Hepatocyte (in vitro differentiated cells): ENCODE measurements around the gene SAMD3.
"Not testable (repeated sequence)": the region's sequence is repeated elsewhere in the genome, so short reads cannot be mapped to it uniquely, and the experiment has no call there.

Experiments
- CTCF ChIP-seq: fragments of 200-600 bp; sonication (generic); IDR thresholded peaks from 2 replicates; pipeline ENCODE4 v1.5.1; 2016; ENCODE audit warnings: antibody characterized with exemption, mild to moderate bottlenecking; ENCODE audit not compliant: poor library complexity
- EZH2 ChIP-seq: fragments of 200-600 bp; sonication (generic); IDR thresholded peaks from 2 replicates; pipeline ENCODE4 v1.6.1; 2016; ENCODE audit warnings: antibody characterized with exemption, mild to moderate bottlenecking, borderline replicate concordance

- not testable (repeated sequence) for TF ChIP-seq CTCF, EZH2
These were observed 52.6 kb downstream of the SAMD3 start for GRCh38 chr6:130170160-130170559.
